K562 (cell line): ENCODE measurements around the gene METTL6. TPM values are rescaled to one million over a fixed set of nuclear protein-coding genes. Genes with fewer than 3 reads are reported as not detected.

Experiments used
- ATAC-seq: fragments of 200-7000 bp; cut with Tn5 transposase; 3 replicates; pipeline ENCODE4 v1.9.1; 2020; ENCODE audit warnings: moderate library complexity
- BruUV-seq: library from RNA; stranded (reverse); fragments of 400-500 nt; replicated peaks from 2 replicates; lab custom pipeline; 2021; lab: Mats Ljungman, UMichigan
- CTCF ChIA-PET: fragments of 300-600 bp; formaldehyde crosslinking; extraction: SDS; loops from one replicate; lab custom pipeline; 2021; ENCODE audit warnings: low intra/inter-chr PET ratio; lab: Yijun Ruan, JAX
- POLR2A ChIA-PET: fragments of 300-600, 350-650 bp; sonication (Branson Sonifier 250); formaldehyde crosslinking; extraction: SDS; loops from one replicate; lab custom pipeline; 2021; ENCODE audit warnings: antibody characterized with exemption, inconsistent platforms; lab: Yijun Ruan, JAX
- DNase-seq, 4 experiments: peaks; one replicate each; pipeline versions ENCODE4 v3.0.0 to v3.0.0-alpha.2; 2011 to 2018; ENCODE audit warnings: low spot score in 3 of 4, mixed read lengths in 3 of 4; ENCODE audit errors: extremely low read depth in 1 of 4
- FAIRE-seq: peaks from 2 replicates; lab custom pipeline; 2011; peaks lifted over from hg19 to GRCh38; lab: Jason Lieb, UNC
- H2AFZ ChIP-seq: 2 replicates; pipeline ENCODE4 v1.6.0; 2011; ENCODE audit warnings: low read depth, low read length, control low read depth, inconsistent platforms
- H3K27ac ChIP-seq: fragments of 200-600 bp; 3 replicates; pipeline ENCODE4 v1.8.0; 2011; ENCODE audit warnings: low read depth, mild to moderate bottlenecking, control low read depth, inconsistent platforms, low read length, moderate library complexity, mixed read lengths; ENCODE audit errors: extremely low read depth
- H3K27me3 ChIP-seq, 2 experiments: fragments of 300-600 bp in 1 of 2; 2 replicates in 1 of 2; 3 replicates in 1 of 2; pipeline versions ENCODE4 v1.6.0 to v1.8.0; 2011; ENCODE audit warnings: inconsistent platforms in 2 of 2, low read length in 2 of 2, mild to moderate bottlenecking in 1 of 2, mixed read lengths in 1 of 2, moderate library complexity in 1 of 2; ENCODE audit not compliant: control insufficient read depth in 2 of 2, insufficient read depth in 2 of 2
- H3K36me3 ChIP-seq: fragments of 300-600 bp; 3 replicates; pipeline ENCODE4 v1.8.0; 2011; ENCODE audit warnings: mild to moderate bottlenecking, low read length, inconsistent platforms; ENCODE audit not compliant: control insufficient read depth, insufficient read depth
- H3K4me1 ChIP-seq, 2 experiments: fragments of 200-600 bp in 1 of 2; replicated peaks in 1 of 2; 2 replicates in 1 of 2; 3 replicates in 1 of 2; pipeline versions ENCODE4 v1.5.1 to v1.8.0; 2011; ENCODE audit warnings: inconsistent platforms in 2 of 2, low read length in 2 of 2, mild to moderate bottlenecking in 1 of 2, mixed read lengths in 1 of 2, moderate library complexity in 1 of 2; ENCODE audit not compliant: control insufficient read depth in 2 of 2, insufficient read depth in 2 of 2
- H3K4me2 ChIP-seq: 2 replicates; pipeline ENCODE4 v1.6.1; 2011; ENCODE audit warnings: low read length, control low read depth, inconsistent platforms, mixed read lengths; ENCODE audit not compliant: insufficient read depth
- H3K4me3 ChIP-seq: fragments of 200-600 bp; sonication (generic), shearing (Covaris generic); 2 replicates; pipeline ENCODE4 v1.5.1; 2016; ENCODE audit warnings: control low read depth, inconsistent platforms
- H3K79me2 ChIP-seq: fragments of 200-600 bp; 3 replicates; pipeline ENCODE4 v1.8.0; 2011; ENCODE audit warnings: low read length, inconsistent platforms; ENCODE audit not compliant: control insufficient read depth, insufficient read depth
- H3K9ac ChIP-seq, 2 experiments: 2 replicates each; pipeline versions ENCODE4 v1.6.0 to v1.6.1; 2011; ENCODE audit warnings: low read depth in 2 of 2, low read length in 2 of 2, control low read depth in 1 of 2, inconsistent platforms in 1 of 2, mild to moderate bottlenecking in 1 of 2, mixed read lengths in 1 of 2; ENCODE audit not compliant: insufficient read depth in 1 of 2
- H3K9me1 ChIP-seq: one replicate; pipeline ENCODE4 v1.6.0; 2011; ENCODE audit warnings: inconsistent platforms, mild to moderate bottlenecking, low read length, moderate library complexity; ENCODE audit not compliant: control insufficient read depth, insufficient read depth
- H3K9me3 ChIP-seq: replicated peaks from 2 replicates; pipeline ENCODE4 v1.5.1; 2011; ENCODE audit warnings: low read depth, low read length, inconsistent platforms; ENCODE audit not compliant: control insufficient read depth, insufficient read depth
- H4K20me1 ChIP-seq: replicated peaks from 2 replicates; pipeline ENCODE4 v1.6.1; 2011; ENCODE audit warnings: low read length, inconsistent platforms, mixed read lengths; ENCODE audit not compliant: control insufficient read depth, insufficient read depth
- ETS1 ChIP-seq: conservative IDR thresholded peaks from 2 replicates; pipeline ENCODE4 v1.6.1; 2011; ENCODE audit warnings: low read depth, mild to moderate bottlenecking, low read length; ENCODE audit not compliant: control insufficient read depth
- GTF2A2 ChIP-seq: IDR thresholded peaks from 2 replicates; pipeline ENCODE4 v1.6.1; 2016; ENCODE audit warnings: mild to moderate bottlenecking, missing genetic modification characterization, missing compliant biosample characterization
- HDAC2 ChIP-seq: fragments of 450-650 bp; IDR thresholded peaks from 2 replicates; pipeline ENCODE4 v1.6.1; 2016; ENCODE audit warnings: mild to moderate bottlenecking
- NR2C2 ChIP-seq, 2 experiments: fragments of 200-800 bp in 1 of 2; sonication (Bioruptor generic) in 1 of 2; sonication (generic) in 1 of 2; formaldehyde crosslinking in 1 of 2; IDR thresholded peaks; 2 replicates each; pipeline versions ENCODE4 v1.6.1 to v1.8.0; 2016 to 2022; ENCODE audit warnings: mild to moderate bottlenecking in 1 of 2, missing compliant biosample characterization in 1 of 2, missing genetic modification characterization in 1 of 2, missing genetic modification reagents in 1 of 2
- PPARD ChIP-seq: fragments of 250-450 bp; sonication (Bioruptor Pico); IDR thresholded peaks from 2 replicates; pipeline ENCODE4 v1.8.0; 2022; ENCODE audit warnings: inconsistent platforms, mild to moderate bottlenecking, moderate library complexity
- ZKSCAN8 ChIP-seq: fragments of 200-800 bp; sonication (Bioruptor generic); IDR thresholded peaks from 2 replicates; pipeline ENCODE4 v1.6.1; 2016; ENCODE audit warnings: missing genetic modification characterization, missing compliant biosample characterization
- ZNF436 ChIP-seq: fragments of 250-450, 450-650 bp; sonication (Bioruptor Pico); formaldehyde crosslinking; IDR thresholded peaks from 2 replicates; pipeline ENCODE4 v1.7.0; 2020; ENCODE audit warnings: mild to moderate bottlenecking
- WGBS: fragments of 100-300 bp; shearing (Covaris generic); methylation state at CpG from one replicate; pipeline ENCODE4 v1.1.6; 2016; ENCODE audit warnings: low coverage, mixed read lengths; ENCODE audit not compliant: insufficient coverage; ENCODE audit errors: missing lambda C conversion rate; 5-methylcytosine and 5-hydroxymethylcytosine counted together
- in situ Hi-C: fragments of 300-500 bp; cut with MboI; formaldehyde crosslinking; loops from 4 replicates; pipeline ENCODE4 v1.15.0; 2018; ENCODE audit warnings: inconsistent platforms, mixed read lengths
- intact Hi-C: fragments of 100-400 bp; cut with micrococcal nuclease; formaldehyde crosslinking; loops from 2 replicates; pipeline ENCODE4 v1.14.2; 2022
- polyA plus RNA-seq, 8 experiments: library from polyadenylated mRNA; depleted of rRNA in 4 of 8; stranded (reverse) in 5 of 8; unstranded in 3 of 8; fragments of >200 nt; fragmentation: Nextera tagmentation in 2 of 8; fragmentation: Illumina TruSeq in 1 of 8; extraction: Ambion mirVana in 2 of 8; extraction: Trizol in 1 of 8; gene quantifications; 2 replicates each; pipeline versions ENCODE4 v1.2.1 to v1.2.3, GENCODE V29; 2011 to 2014; ENCODE audit warnings: inconsistent platforms in 1 of 8, missing spikeins in 1 of 8
- total RNA-seq, 7 experiments: library from RNA; depleted of rRNA in 6 of 7; stranded (reverse); fragments of >200 nt in 6 of 7; fragmentation: Illumina TruSeq in 2 of 7; extraction: Trizol in 2 of 7; gene quantifications; 2 replicates each; pipeline versions ENCODE4 v1.2.1 to v1.2.3, GENCODE V29; 2011 to 2021; ENCODE audit warnings: low replicate concordance in 1 of 7

Gene METTL6
- total and polyA plus RNA-seq, 9 of the 15 experiments (the other 6 are each of a cell fraction or from before 2014, with no cell fraction given): 18.8 to 61.5 (median 33.9) TPM

GRCh38 chr3:15451216-15452113 lies 24.1 kb upstream of the METTL6 start (continued):
- no peak for TF ChIP-seq ETS1
- TF ChIP-seq GTF2A2 (tag): no peak
- no peak for TF ChIP-seq ZNF436 (CRISPR knock-in tag)
- TF ChIP-seq PPARD (CRISPR knock-in tag): no peak
- no peak for TF ChIP-seq ZKSCAN8 (CRISPR knock-in tag)
- TF ChIP-seq, all 486 proteins: peak for 0

- ChIA-PET CTCF (interaction anchor here (0.6 kb wide), 1 partner anchor 60 kb away, joined by 4 read pairs; no protein-coding TSS in a partner anchor), POLR2A (interaction anchor here (0.7 to 2.3 kb wide), 2 partner anchors 9 to 24 kb away, joined by 3 to 6 read pairs; no protein-coding TSS in a partner anchor)
- no peak for ATAC-seq
- no peaks in the 10 kb centered on the region for H3K9me3 ChIP-seq
- no peaks in the 10 kb centered on the region for H4K20me1 ChIP-seq
- H3K79me2 ChIP-seq: no peaks in the 10 kb centered on the region
- H3K9me1 ChIP-seq: no peaks in the 10 kb centered on the region
- H3K27ac ChIP-seq: no peak overlapping the region
- 0 out of 5 replicates have a peak, but pooled peaks cover 0 to 3% of the 10 kb centered on the region in 2 experiments for H3K4me1 ChIP-seq
- no TSS peak for BruUV-seq
- H2AFZ ChIP-seq: no peak overlapping the region; the same call in 1 of the 2 replicates
- in situ Hi-C loops (no loop called here), intact Hi-C loops (no loop called here)
- H3K27me3 ChIP-seq: 0 out of 5 replicates have a peak, but pooled peaks cover 0 to 2% of the 10 kb centered on the region in 2 experiments
- no peak for DNase-seq
- H3K4me2 ChIP-seq: no peak overlapping the region
- H3K4me3 ChIP-seq: no peak overlapping the region
- no peaks in the 10 kb centered on the region for H3K36me3 ChIP-seq
- FAIRE-seq: no peak
- no peak for TF ChIP-seq NR2C2 (CRISPR knock-in tag; IDR thresholded peaks at IDR 0.05)
- TF ChIP-seq NR2C2 (tag; IDR thresholded peaks at IDR 0.05): 0 out of 2 replicates have a peak, but pooled peaks have one; percentile 16
- TF ChIP-seq HDAC2: no peak
- no peak overlapping the region for H3K9ac ChIP-seq
- 42% methylated on average over 12 of the region's 12 CpGs for WGBS
Measured at GRCh38 chr3:15450438-15451215, 23.3 kb upstream of the METTL6 start.
